RWPE1 (cell line): ENCODE data around the gene PDE1C.

Experiments used
- CTCF ChIA-PET: fragments of 350-600 bp; sonication (Branson Sonifier 250); formaldehyde crosslinking; extraction: SDS; loops from one replicate; lab custom pipeline; 2021; lab: Yijun Ruan, JAX
- POLR2A ChIA-PET: fragments of 400-600 bp; formaldehyde crosslinking; extraction: SDS; loops from one replicate; lab custom pipeline; 2020; ENCODE audit warnings: antibody characterized with exemption; ENCODE audit not compliant: low non-redundant PET; lab: Yijun Ruan, JAX
- DNase-seq: peaks from one replicate; pipeline ENCODE4 v3.0.0; 2012; ENCODE audit warnings: low spot score
- H3K27ac ChIP-seq: fragments of 450-650 bp; 2 replicates; pipeline ENCODE4 v1.5.1; 2017
- TF ChIP-seq, protein P1 (sequence below): fragments of 450-650 bp; conservative IDR thresholded peaks from 2 replicates; pipeline ENCODE4 v1.5.1; 2017; ENCODE audit warnings: low read depth, mild to moderate bottlenecking

Gene PDE1C

DNA sequence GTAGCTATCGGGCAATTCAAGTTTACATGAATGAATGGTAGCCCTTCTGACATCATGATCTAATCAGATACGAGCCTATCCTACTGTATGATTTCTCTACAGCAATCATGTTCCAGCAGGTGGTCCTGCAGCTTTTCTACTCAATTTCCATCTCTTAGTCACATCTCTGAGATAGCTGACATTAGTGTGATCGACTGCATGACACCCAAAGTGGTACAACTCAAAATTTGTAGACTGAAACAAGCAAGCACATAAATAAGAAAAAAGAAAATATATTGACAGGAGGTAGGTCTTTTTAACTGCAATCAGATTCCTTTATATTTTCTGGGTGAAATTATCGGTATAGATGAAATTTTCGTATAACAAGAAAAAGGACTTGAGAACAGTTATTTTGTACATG lies 251.2 kb downstream of the PDE1C start:
- DNase-seq, result no peak
- CTCF ChIA-PET, result interaction anchor here (0.6 kb wide), 1 partner anchor 16 kb away, joined by 3 read pairs; no protein-coding TSS in a partner anchor
- no peak overlapping the region for H3K27ac ChIP-seq
- TF ChIP-seq, protein P1, sequence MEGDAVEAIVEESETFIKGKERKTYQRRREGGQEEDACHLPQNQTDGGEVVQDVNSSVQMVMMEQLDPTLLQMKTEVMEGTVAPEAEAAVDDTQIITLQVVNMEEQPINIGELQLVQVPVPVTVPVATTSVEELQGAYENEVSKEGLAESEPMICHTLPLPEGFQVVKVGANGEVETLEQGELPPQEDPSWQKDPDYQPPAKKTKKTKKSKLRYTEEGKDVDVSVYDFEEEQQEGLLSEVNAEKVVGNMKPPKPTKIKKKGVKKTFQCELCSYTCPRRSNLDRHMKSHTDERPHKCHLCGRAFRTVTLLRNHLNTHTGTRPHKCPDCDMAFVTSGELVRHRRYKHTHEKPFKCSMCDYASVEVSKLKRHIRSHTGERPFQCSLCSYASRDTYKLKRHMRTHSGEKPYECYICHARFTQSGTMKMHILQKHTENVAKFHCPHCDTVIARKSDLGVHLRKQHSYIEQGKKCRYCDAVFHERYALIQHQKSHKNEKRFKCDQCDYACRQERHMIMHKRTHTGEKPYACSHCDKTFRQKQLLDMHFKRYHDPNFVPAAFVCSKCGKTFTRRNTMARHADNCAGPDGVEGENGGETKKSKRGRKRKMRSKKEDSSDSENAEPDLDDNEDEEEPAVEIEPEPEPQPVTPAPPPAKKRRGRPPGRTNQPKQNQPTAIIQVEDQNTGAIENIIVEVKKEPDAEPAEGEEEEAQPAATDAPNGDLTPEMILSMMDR, result no peak
- POLR2A ChIA-PET, result no interaction called here

DNA sequence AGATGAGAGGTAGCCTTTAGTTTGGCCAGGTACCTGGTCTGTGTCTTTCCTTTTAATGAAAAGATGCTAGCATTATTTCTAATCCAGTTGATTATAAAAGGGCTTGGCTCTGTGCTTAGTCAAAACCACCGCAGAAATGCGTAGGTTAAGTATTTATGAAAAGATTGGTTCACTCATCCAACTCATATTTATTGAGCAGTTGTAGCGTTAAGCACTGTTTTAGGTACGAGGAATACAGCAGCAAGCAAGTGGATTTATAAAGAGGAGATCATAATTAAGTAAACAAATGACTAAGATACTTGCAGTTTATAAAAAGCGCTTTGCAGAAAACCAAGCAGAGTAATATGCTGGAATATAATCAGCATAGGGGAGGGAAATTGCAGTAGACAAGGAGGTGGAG lies 253.4 kb downstream of the PDE1C start:
- POLR2A ChIA-PET, result no interaction called here
- TF ChIP-seq, protein P1, result no peak
- no peak for DNase-seq
- no peak overlapping the region for H3K27ac ChIP-seq
- CTCF ChIA-PET, result no interaction called here

DNA sequence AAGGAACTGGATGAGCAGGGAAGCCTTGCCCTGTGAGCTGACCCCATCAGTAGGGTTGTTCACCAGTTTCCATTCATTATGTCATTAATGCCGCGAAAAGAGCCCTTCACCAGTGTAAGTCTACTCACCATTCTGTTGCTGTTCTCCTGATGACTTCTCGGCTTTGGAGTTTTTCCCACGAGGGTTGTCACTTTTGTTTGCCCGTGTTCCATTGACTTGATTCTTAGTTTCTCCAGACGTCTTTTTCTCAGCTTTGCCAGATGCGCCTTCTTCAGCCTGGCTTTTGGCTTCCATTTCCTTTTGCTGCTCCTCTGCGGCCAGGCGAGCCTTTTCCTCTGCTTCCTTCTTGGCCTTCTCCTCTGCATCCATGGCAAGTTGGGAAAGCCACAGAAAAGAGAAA lies 254.4 kb downstream of the PDE1C start:
- TF ChIP-seq, protein P1, result no peak
- CTCF ChIA-PET, result no interaction called here
- no peak for DNase-seq

DNA sequence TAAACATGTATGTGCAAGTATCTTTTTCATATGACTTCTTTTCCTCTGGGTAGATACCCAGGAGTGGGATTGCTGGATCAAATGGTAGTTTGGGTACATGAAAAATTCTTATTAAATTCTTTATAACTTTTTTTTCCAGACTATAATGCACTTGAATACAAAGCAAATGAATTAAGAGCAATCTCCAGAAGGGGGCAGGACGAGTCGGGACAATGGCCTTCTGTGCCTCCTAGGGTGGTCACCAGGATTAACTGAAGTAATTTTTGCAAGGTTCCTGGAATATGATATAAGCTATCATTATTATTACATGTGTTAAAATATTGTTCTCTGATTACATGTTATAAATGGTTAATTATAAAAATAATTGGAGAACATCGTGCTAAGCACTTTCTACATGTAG lies 256.0 kb downstream of the PDE1C start:
- no peak for DNase-seq
- no peak overlapping the region for H3K27ac ChIP-seq
- POLR2A ChIA-PET, result no interaction called here
- CTCF ChIA-PET, result no interaction called here
- TF ChIP-seq, protein P1, result no peak

More for the DNA sequence above, 254.4 kb downstream of the PDE1C start:
- H3K27ac ChIP-seq, result no peak overlapping the region
- POLR2A ChIA-PET, result no interaction called here

DNA sequence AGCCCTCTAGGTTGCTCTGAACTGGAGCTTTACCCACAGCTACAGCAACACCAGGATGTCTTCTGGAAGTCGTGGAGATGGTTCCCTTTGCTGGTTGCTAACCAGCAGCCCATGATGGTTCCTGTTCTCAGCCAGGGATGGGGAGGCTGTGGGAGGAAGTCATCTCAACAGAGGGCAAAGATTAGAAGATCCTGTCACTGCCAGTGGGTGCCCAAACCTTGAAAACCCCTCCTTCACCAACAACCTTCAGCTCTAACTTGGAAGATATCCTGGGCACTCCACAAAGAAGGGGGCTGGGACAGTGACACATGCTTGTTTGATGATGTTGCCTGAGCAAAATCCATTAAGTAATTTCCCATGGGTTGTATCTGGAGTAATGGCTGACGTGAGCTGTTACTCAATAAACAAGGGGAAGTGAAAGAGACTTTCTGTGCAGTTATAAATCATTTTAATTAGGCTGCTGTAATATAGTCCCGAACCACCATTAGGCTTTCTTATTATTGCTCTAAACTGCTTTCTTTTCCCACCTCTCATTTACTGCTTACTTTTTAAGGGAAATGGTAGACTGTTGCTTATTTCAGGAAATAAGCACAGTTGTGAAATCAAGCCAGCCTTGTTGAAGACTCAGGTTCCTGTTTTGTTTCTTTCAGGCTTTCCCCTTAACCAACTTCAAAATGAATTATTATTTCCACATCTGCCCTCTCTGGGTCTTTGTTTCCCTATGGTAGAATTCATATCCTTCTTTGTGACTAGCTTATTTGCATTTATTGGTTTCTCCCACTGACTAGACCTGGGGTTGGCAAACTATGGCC lies 258.4 kb downstream of the PDE1C start:
- CTCF ChIA-PET, result no interaction called here
- TF ChIP-seq, protein P1, result no peak
- POLR2A ChIA-PET, result no interaction called here
- H3K27ac ChIP-seq, result no peak overlapping the region
- DNase-seq, result no peak

DNA sequence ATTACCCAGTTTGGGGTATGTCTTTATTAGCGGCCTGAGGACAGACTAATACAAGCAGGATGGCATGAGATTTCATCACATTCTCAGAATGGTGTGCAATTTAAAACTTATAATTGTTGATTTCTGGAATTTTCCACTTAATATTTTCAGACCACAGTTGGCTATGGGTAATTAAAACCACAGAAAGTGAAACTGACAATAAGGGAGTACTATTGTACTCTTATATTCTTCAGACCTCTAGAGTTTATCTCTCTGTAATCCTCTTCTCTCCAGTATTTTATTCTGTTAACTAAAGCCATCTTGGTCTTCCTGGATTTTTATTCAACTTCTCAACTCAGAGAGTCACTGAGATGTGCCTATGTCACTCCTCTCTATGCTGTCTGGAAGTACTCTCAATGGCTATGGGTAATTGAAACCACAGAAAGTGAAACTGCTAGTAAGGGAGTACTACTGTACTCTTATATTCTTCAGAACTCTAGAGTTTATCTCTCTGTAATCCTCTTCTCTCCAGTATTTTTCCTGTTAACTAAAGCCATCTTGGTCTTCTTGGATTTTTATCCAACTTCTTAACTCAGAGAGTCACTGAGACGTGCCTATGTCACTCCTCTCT lies 264.9 kb downstream of the PDE1C start:
- ChIA-PET CTCF (no interaction called here), POLR2A (no interaction called here)
- H3K27ac ChIP-seq, result no peak overlapping the region
- DNase-seq, result no peak
- TF ChIP-seq, protein P1, result no peak
